Measurements from ENCODE around the gene DCBLD1. TPM values are rescaled to one million over a fixed set of nuclear protein-coding genes. Genes with fewer than 3 reads are reported as not detected.
"Not testable (repeated sequence)": the region's sequence is repeated elsewhere in the genome, so short reads cannot be mapped to it uniquely, and the experiment has no call there.

DCBLD1 gene
- total RNA-seq, 3 donors from 2014 or later, result 1.5 to 1.9 (median 1.5) TPM

DNA sequence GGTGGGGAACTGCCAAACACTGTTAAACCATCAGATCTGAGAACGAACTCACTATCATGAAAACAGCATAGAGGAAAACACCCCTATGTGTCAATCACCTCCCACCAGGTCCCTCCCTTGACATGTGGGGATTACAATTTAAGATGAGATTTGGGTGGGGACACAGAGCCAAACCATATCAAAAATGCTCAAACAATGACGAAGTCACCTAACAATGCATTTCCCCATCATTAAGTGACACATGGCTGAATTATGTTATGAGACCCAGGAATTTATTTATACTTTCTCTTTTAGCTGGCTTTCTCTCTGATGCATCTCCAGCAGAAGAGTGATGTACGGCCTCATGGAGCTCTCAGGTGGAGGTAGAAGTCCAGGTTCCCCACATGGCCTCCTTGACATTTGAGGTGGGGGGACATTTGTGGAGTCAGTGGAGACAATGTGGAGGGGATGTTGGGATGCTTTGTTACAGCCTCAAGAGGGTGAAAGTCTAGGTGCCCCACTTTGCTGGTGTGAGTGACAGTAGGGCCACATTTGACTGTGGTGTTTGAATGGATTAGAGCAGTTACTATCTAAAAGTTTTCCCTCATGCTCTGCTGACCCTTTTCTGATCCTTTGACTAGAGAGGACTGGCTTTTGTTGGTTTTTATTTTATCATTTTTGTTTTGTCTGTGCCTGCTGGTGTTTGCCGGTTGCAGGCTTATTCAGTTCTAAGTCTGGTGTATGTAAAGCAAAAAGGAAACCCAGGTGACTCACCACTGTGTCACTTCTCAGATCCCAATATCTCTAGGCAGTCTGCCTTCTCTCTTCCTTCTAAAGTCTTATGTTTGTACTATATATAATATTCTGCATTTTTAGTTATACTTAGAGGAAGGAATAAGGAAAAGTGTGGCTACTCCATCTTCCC, 18.5 kb upstream of the DCBLD1 start:
- no peak for DNase-seq
- Mint-ChIP-seq H3K36me3 (ENCODE audit: insufficient read depth) (no peaks in the 10 kb centered on the region), H3K4me3 (no peak overlapping the region), H3K9me3 (no peaks in the 10 kb centered on the region), H3K4me1 (ENCODE audit: low read depth) (peaks cover 11% of the 10 kb centered on the region), H3K27me3 (ENCODE audit: low read depth) (peaks cover 8% of the 10 kb centered on the region)
- ATAC-seq, result peak; percentile 96 to 97

DNA sequence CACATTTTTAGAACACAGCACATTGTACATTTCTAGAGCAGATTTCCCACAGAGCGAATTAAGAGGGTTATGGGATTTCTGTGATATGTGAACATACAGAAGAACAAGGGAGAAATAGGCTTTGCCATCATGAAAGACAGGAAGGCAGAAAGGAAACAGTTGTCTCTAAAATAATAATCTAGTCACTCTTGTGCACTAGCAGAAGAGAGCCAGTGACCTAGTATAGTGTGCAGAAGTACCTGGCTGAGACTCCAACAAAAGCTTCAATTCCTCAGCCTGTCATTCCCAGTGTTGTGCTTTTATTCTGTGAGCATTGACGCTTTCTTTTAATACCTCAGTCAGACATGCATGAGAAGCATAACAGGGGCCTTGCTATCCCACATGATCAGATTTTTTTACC, 17.8 kb upstream of the DCBLD1 start:
- Mint-ChIP-seq H3K4me3 (no peak overlapping the region), H3K27me3 (ENCODE audit: low read depth) (peaks cover 8% of the 10 kb centered on the region), H3K4me1 (ENCODE audit: low read depth) (peaks cover 15% of the 10 kb centered on the region), H3K9me3 (no peaks in the 10 kb centered on the region), H3K36me3 (ENCODE audit: insufficient read depth) (no peaks in the 10 kb centered on the region)
- ATAC-seq (no peak), DNase-seq (no peak)

DNA sequence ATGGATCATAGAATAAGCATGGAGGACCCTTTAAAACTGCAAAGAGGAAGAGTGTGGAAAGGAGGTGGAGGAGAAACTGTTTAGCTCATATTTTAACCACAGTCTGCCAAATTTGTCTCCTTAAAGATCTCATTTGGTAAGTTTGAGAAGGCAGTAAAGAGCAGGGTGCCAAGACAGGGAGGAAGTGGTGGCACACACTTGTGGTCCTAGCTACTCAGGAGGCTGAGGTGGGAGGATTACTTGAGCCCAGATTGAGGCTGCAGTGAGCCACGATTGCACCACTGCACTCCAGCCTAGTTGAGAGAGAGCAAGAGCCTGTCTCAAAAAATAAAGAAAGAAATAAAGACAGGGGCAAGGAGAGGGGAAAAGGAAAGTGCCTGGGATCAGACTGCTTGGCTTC, 16.8 kb upstream of the DCBLD1 start:
- H3K27me3 Mint-ChIP-seq (ENCODE audit: low read depth), result peaks cover 8% of the 10 kb centered on the region
- H3K4me3 Mint-ChIP-seq, result no peak overlapping the region
- no peaks in the 10 kb centered on the region for H3K9me3 Mint-ChIP-seq
- no peak for DNase-seq
- peaks cover 15% of the 10 kb centered on the region for H3K4me1 Mint-ChIP-seq (ENCODE audit: low read depth)
- no peak for ATAC-seq
- no peaks in the 10 kb centered on the region for H3K36me3 Mint-ChIP-seq (ENCODE audit: insufficient read depth)

DNA sequence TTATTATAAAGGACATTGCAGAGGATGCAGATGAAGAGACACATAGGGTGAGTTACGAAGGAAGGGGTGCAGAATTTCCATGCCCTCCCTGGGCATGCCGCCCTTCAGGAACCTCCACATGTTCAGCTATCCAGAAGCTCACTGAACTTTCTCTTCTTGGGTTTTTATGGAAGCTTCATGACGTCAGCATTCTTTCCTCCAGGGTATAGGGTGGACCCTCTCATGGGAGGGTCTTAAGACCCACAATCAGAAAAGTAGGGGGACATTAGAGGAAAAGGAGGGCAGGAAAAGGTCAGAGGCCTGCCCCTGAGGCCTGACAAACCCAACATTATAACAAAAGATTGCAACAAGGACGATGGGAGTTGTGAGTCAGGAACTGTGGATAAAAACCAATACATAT, 14.6 kb upstream of the DCBLD1 start:
- Mint-ChIP-seq H3K4me1 (ENCODE audit: low read depth) (peaks cover 15% of the 10 kb centered on the region), H3K4me3 (no peak overlapping the region), H3K36me3 (ENCODE audit: insufficient read depth) (no peaks in the 10 kb centered on the region), H3K27me3 (ENCODE audit: low read depth) (peaks cover 18% of the 10 kb centered on the region), H3K9me3 (no peaks in the 10 kb centered on the region)
- DNase-seq, result no peak
- no peak for ATAC-seq

DNA sequence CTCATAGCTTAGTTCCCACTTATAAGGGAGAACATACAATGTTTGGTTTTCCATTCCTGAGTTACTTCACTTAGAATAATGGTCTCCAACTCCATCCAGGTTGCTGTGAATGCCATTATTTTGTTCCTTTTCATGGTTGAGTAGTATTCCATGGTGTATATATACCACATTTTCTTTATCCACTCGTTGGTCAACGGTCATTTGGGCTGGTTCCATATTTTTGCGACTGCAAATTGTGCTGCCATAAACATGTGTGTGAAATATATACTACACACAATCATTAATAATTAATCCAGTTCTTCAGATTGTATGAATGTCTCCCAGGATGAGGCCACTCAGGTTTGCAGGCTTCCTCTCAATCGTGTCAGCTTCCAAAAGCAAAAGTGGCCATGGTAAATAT, 13.9 kb upstream of the DCBLD1 start:
- not testable (repeated sequence) for H3K4me3 Mint-ChIP-seq; DNase-seq; H3K9me3 Mint-ChIP-seq; ATAC-seq; H3K36me3 Mint-ChIP-seq (ENCODE audit: insufficient read depth)
- H3K27me3 Mint-ChIP-seq (ENCODE audit: low read depth), result peaks cover 20% of the 10 kb centered on the region
- peaks cover 13% of the 10 kb centered on the region for H3K4me1 Mint-ChIP-seq (ENCODE audit: low read depth)

DNA sequence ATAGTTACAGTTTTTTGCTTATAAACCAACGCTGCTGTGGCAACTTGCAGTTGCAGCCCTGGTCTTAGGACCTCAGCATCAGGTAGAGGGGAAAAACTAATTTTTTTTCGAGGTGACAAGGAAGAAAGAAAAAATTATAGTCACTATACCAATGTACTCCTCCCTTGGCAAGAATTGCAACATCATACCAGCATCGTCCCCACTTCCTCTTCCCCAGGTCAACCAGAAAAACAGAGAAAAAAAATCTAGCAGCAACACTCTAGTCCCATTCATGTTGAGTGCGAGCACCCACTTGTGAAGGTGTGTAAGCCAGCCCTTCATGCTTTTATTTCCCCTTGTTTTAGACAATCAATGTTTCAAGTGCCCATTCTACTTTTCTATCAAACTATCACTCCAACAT, 13.1 kb upstream of the DCBLD1 start:
- H3K36me3 Mint-ChIP-seq (ENCODE audit: insufficient read depth), result no peaks in the 10 kb centered on the region
- peaks cover 6% of the 10 kb centered on the region for H3K4me1 Mint-ChIP-seq (ENCODE audit: low read depth)

DNA sequence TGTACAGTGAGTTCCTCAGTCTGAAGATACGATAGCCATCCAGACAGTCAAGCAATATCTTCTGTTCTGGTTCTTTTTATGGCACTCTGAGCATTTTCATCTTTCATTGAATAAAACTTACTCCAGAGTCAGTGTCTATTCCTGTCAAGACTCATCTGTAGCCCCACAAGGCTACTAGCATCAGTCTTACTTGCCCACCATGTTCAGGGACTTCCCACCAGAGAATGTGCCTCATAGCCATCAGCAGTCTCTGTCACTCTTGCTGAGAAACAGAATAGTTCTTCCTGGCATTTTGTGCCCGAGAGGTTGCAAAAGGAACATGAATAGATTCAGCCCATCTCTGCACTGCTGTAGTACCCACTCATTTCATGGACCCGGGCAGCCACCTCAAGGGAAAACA, 12.7 kb upstream of the DCBLD1 start:
- Mint-ChIP-seq H3K27me3 (ENCODE audit: low read depth) (peaks cover 25% of the 10 kb centered on the region), H3K36me3 (ENCODE audit: insufficient read depth) (no peaks in the 10 kb centered on the region), H3K9me3 (no peaks in the 10 kb centered on the region), H3K4me3 (no peak overlapping the region), H3K4me1 (ENCODE audit: low read depth) (peaks cover 5% of the 10 kb centered on the region)
- ATAC-seq (no peak), DNase-seq (no peak)

More for the DNA sequence above, 13.1 kb upstream of the DCBLD1 start:
- Mint-ChIP-seq H3K27me3 (ENCODE audit: low read depth) (peaks cover 24% of the 10 kb centered on the region), H3K4me3 (no peak overlapping the region), H3K9me3 (no peaks in the 10 kb centered on the region)
- ATAC-seq (no peak), DNase-seq (no peak)

DNA sequence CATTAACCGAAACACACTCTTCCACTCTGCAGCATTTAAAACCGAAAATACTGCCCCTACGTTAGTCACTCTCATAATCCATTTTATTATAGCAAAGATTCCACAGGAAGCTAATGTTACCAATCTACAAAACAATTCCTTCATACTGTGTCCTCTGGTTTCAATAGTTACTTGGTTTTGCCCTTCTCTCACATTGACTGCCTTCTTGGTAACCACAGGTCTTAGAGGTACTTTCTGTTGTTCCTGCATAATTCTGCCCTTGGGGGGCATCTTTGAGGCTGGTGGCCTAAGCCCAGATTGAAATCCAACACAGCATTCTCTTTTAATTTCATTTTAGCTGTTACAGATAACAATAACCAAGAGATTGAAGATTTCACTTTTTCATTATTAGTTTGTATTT, 9.8 kb upstream of the DCBLD1 start:
- Mint-ChIP-seq H3K9me3 (no peaks in the 10 kb centered on the region), H3K4me3 (no peak overlapping the region), H3K27me3 (ENCODE audit: low read depth) (peaks cover 20% of the 10 kb centered on the region), H3K36me3 (ENCODE audit: insufficient read depth) (no peaks in the 10 kb centered on the region), H3K4me1 (ENCODE audit: low read depth) (peaks cover 5% of the 10 kb centered on the region)
- DNase-seq (no peak), ATAC-seq (no peak)

DNA sequence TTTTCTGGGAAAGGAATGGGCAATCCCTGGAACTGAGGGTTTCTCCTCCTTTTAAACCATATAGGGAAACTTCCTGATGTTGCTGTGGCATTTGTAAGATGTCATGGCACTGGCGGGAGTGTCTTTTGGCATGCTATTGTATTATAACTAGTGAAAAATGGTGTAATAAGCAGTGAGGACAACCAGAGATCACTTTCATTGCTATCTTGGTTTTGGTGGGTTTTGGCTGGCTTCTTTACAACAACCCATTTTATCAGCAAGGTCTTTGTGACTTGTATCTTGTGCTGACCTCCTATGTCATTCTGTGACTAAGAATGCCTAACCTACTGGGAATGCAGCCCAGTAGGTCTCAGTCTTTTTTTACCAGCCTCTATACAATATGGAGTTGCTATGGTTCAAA, 9.1 kb upstream of the DCBLD1 start:
- no peaks in the 10 kb centered on the region for H3K36me3 Mint-ChIP-seq (ENCODE audit: insufficient read depth)
- no peaks in the 10 kb centered on the region for H3K9me3 Mint-ChIP-seq
- peaks cover 24% of the 10 kb centered on the region for H3K27me3 Mint-ChIP-seq (ENCODE audit: low read depth)
- DNase-seq (no peak), ATAC-seq (no peak)
- peaks cover 5% of the 10 kb centered on the region for H3K4me1 Mint-ChIP-seq (ENCODE audit: low read depth)
- H3K4me3 Mint-ChIP-seq, result no peak overlapping the region

DNA sequence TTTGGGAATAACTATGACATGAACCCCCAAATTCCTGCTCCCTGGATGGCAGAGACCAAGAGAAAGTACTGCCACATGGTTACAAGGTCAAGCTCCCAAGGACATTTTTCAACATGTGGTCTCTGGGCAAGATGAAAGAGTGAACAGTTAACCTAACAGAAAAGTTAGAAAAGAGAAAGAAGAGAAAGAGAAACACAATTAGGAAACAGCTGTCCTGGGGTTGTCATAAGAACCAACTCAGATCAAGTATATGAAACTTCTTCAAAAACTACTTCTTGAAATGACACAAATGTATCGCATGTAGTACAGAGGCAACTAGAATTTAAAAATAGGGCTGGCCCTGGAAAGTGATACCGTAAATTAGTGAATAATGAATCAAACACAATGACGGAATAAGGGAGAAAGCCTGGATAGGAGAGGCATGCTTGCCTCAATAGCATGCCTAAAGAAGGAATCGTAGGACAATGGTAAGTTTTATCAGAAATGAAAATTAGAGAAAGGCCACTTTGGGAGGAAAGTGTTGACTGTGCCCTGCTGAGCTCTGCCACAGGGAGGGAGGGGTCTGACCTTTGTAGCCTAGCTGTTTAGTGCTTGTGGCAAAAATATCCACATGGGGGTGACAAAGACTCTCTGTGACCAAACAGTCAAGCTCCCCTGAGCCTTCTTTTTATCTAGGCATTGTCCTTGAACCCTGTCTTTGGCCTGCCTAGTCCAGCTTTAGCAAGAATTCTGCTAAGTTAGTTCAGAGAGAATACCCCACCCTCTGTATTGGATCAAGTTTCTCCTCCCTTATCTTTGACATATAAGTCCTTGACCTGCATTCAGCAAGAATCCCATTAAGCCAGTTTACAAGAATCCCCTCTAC, 4.3 kb upstream of the DCBLD1 start:
- no peak for ATAC-seq
- Mint-ChIP-seq H3K4me1 (ENCODE audit: low read depth) (peaks cover 9% of the 10 kb centered on the region), H3K9me3 (no peaks in the 10 kb centered on the region), H3K36me3 (ENCODE audit: insufficient read depth) (no peaks in the 10 kb centered on the region), H3K27me3 (ENCODE audit: low read depth) (peaks cover 35% of the 10 kb centered on the region), H3K4me3 (no peak overlapping the region)
- no peak for DNase-seq

DNA sequence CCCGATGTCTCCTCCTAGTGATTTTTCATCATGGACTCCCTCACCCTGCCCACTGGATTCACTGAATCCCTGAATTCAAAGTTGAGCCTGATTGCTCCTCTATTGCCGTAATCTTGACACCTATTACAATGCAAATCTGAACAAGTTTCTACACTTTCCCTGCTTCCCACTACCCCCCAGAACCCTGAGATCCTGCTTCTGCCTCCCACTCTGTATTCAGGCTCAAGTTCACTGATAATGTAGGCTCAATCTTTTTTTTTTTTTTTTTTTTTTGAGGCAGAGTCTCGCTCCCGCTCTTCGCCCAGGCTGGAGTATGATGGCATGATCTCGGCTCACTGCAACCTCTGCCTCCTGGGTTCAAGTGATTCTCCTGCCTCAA, 3.6 kb upstream of the DCBLD1 start:
- H3K27me3 Mint-ChIP-seq (ENCODE audit: low read depth), result peaks cover 40% of the 10 kb centered on the region

DNA sequence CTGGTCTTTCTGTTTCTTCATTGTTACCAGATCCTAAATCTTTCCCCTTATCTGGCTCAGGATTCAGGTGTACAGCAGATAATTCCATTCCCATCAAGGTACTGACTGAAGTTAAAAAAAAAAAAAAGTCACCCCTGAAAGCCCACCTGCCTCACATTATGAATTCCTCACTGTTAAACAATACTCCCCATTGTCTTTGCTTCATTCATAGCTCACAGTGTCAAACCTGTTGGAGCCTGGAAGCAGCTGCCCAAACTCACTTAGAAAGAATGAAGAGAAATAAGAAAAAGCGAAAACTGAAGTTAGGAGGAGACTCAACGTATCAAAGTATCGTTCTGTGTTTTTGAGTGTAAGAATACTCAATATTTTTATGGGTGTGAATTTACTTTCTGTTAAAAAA, 1.8 kb upstream of the DCBLD1 start:
- Mint-ChIP-seq H3K4me1 (ENCODE audit: low read depth) (peaks cover 14% of the 10 kb centered on the region), H3K36me3 (ENCODE audit: insufficient read depth) (no peaks in the 10 kb centered on the region), H3K4me3 (no peak overlapping the region), H3K9me3 (no peaks in the 10 kb centered on the region), H3K27me3 (ENCODE audit: low read depth) (peaks cover 46% of the 10 kb centered on the region)
- ATAC-seq (no peak), DNase-seq (no peak)

More for the DNA sequence above, 3.6 kb upstream of the DCBLD1 start:
- ATAC-seq, result no peak
- DNase-seq, result no peak
- H3K9me3 Mint-ChIP-seq, result no peaks in the 10 kb centered on the region
- H3K36me3 Mint-ChIP-seq (ENCODE audit: insufficient read depth), result no peaks in the 10 kb centered on the region
- peaks cover 14% of the 10 kb centered on the region for H3K4me1 Mint-ChIP-seq (ENCODE audit: low read depth)
- no peak overlapping the region for H3K4me3 Mint-ChIP-seq

DNA sequence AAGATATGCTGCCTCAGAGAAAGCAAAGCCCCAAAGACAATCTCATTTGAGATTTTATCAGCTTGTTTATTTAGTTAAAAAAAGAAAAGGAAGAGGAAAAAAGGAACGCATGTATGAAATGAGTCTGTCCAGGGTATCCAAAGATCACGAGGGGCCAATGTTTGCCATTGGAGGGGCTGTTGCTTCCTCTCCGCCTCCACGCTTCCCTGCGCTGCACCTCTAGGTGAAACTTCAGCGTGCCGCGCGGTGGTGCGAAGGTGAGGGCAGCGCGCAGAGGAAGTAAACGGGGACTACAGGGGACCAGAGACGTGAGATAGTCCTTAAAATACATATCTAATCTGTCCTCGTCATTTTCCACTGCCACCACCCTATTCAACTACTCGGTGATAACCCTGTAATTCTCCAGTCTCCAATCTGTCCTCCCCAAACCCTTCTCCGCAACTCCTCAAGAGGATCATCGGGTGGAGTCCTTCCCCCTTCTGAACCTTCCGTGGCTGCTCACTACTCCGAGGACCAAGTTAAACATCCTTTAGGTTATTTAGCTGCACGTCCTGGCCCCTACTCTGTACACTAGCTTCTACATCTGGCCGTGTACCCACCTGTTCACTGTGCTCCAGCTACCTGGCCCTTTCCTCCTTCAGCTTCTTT, 1.1 kb upstream of the DCBLD1 start:
- peaks cover 47% of the 10 kb centered on the region for H3K27me3 Mint-ChIP-seq (ENCODE audit: low read depth)
- no peaks in the 10 kb centered on the region for H3K36me3 Mint-ChIP-seq (ENCODE audit: insufficient read depth)
- H3K4me3 Mint-ChIP-seq, result peak overlapping the region; percentile 81
- H3K4me1 Mint-ChIP-seq (ENCODE audit: low read depth), result peaks cover 14% of the 10 kb centered on the region
- DNase-seq, result no peak
- no peak for ATAC-seq
- no peaks in the 10 kb centered on the region for H3K9me3 Mint-ChIP-seq

DNA sequence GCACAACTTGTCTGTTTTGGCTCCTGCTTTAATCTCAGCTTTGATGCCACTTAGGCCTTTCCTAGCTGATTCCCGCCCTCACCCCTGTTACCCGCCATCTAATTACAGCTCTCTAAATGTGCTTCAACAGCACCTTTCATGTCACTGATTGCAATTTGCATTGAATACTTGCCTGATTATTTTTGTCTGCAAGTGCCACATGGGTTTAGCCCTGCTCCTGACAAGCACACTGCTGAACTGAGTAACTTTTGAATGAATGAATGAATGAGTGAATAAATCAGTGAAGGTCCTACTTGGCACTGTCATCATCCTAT, 591 bp upstream of the DCBLD1 start:
- H3K27me3 Mint-ChIP-seq (ENCODE audit: low read depth), result peaks cover 51% of the 10 kb centered on the region
- peak in 1 of 2 donors; percentile 1 for ATAC-seq

More for the DNA sequence above, 591 bp upstream of the DCBLD1 start:
- no peaks in the 10 kb centered on the region for H3K36me3 Mint-ChIP-seq (ENCODE audit: insufficient read depth)
- no peaks in the 10 kb centered on the region for H3K9me3 Mint-ChIP-seq
- peaks cover 14% of the 10 kb centered on the region for H3K4me1 Mint-ChIP-seq (ENCODE audit: low read depth)
- peak overlapping the region; percentile 81 for H3K4me3 Mint-ChIP-seq
- DNase-seq, result no peak
